GM23338 (cell line): ENCODE results near the gene VGLL4.

Source experiments
- CREB1 ChIP-seq: fragments of 250-450 bp; sonication (Bioruptor Pico); IDR thresholded peaks from 2 replicates; pipeline ENCODE4 v1.5.0; 2020; ENCODE audit warnings: low read depth, mild to moderate bottlenecking, moderate library complexity
- CTCF ChIP-seq, 2 experiments: fragments of 200-600 bp in 1 of 2; sonication (generic) in 1 of 2; conservative IDR thresholded peaks; 2 replicates each; pipeline versions ENCODE4 v1.5.1 to v1.6.1; 2016 to 2017; ENCODE audit warnings: antibody characterized with exemption in 2 of 2, low read depth in 2 of 2, mild to moderate bottlenecking in 2 of 2, moderate library complexity in 1 of 2
- EZH2 ChIP-seq: fragments of 200-600 bp; sonication (generic); IDR thresholded peaks from one replicate; pipeline ENCODE4 v1.8.0; 2017; ENCODE audit warnings: antibody characterized with exemption, mild to moderate bottlenecking, low read depth; ENCODE audit not compliant: unreplicated experiment
- EZH2phosphoT487 ChIP-seq: fragments of 200-600 bp; sonication (generic); IDR thresholded peaks from one replicate; pipeline ENCODE4 v1.8.1; 2018; ENCODE audit warnings: antibody characterized with exemption; ENCODE audit not compliant: unreplicated experiment
- JUNB ChIP-seq: IDR thresholded peaks from one replicate; pipeline ENCODE4 v1.6.1; 2016; ENCODE audit warnings: antibody characterized with exemption; ENCODE audit not compliant: unreplicated experiment
- NANOG ChIP-seq: IDR thresholded peaks from 2 replicates; pipeline ENCODE4 v1.6.1; 2016; ENCODE audit warnings: antibody characterized with exemption, borderline replicate concordance
- POLR2AphosphoS5 ChIP-seq: IDR thresholded peaks from 2 replicates; pipeline ENCODE4 v1.6.1; 2016; ENCODE audit warnings: antibody characterized with exemption, low read depth
- STAT1 ChIP-seq: IDR thresholded peaks from one replicate; pipeline ENCODE4 v1.6.1; 2016; ENCODE audit warnings: antibody characterized with exemption; ENCODE audit not compliant: unreplicated experiment
- ZNF114 ChIP-seq: fragments of 250-450 bp; sonication (Bioruptor Pico); IDR thresholded peaks from 2 replicates; pipeline ENCODE4 v1.5.0; 2020; ENCODE audit warnings: mild to moderate bottlenecking, moderate library complexity
- ZNF331 ChIP-seq: fragments of 250-450 bp; sonication (Bioruptor Pico); IDR thresholded peaks from 2 replicates; pipeline ENCODE4 v1.5.0; 2020; ENCODE audit warnings: low read depth, mild to moderate bottlenecking, moderate library complexity
- TF ChIP-seq, protein P1 (sequence below): IDR thresholded peaks from one replicate; pipeline ENCODE4 v1.6.1; 2018; ENCODE audit warnings: antibody characterized with exemption; ENCODE audit not compliant: unreplicated experiment
- TF ChIP-seq, protein P2 (sequence below): fragments of 250-450 bp; sonication (Bioruptor Pico); IDR thresholded peaks from 2 replicates; pipeline ENCODE4 v1.5.0; 2020; ENCODE audit warnings: mild to moderate bottlenecking, moderate library complexity
- TF ChIP-seq, protein P3 (sequence below): IDR thresholded peaks from 2 replicates; pipeline ENCODE4 v1.6.1; 2016; ENCODE audit warnings: antibody characterized with exemption

DNA sequence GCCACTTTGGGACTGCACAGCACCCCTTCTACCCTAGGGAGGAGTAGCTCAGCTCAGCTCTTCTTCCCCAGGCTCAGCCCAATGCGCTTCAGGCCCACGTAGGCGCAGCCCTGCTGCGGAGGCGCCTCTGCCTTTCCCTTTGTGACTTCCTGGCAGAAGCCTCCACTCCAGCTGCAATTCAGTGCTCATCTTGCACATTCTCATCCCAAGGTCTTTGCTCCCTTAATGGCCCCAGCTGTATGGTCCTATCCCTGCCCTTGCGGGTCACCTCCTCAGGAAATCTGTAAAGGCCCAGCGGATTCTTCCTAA, 109.0 kb downstream of the VGLL4 start:
- TF ChIP-seq ZNF114 (CRISPR knock-in tag): no peak
- TF ChIP-seq, protein P1, sequence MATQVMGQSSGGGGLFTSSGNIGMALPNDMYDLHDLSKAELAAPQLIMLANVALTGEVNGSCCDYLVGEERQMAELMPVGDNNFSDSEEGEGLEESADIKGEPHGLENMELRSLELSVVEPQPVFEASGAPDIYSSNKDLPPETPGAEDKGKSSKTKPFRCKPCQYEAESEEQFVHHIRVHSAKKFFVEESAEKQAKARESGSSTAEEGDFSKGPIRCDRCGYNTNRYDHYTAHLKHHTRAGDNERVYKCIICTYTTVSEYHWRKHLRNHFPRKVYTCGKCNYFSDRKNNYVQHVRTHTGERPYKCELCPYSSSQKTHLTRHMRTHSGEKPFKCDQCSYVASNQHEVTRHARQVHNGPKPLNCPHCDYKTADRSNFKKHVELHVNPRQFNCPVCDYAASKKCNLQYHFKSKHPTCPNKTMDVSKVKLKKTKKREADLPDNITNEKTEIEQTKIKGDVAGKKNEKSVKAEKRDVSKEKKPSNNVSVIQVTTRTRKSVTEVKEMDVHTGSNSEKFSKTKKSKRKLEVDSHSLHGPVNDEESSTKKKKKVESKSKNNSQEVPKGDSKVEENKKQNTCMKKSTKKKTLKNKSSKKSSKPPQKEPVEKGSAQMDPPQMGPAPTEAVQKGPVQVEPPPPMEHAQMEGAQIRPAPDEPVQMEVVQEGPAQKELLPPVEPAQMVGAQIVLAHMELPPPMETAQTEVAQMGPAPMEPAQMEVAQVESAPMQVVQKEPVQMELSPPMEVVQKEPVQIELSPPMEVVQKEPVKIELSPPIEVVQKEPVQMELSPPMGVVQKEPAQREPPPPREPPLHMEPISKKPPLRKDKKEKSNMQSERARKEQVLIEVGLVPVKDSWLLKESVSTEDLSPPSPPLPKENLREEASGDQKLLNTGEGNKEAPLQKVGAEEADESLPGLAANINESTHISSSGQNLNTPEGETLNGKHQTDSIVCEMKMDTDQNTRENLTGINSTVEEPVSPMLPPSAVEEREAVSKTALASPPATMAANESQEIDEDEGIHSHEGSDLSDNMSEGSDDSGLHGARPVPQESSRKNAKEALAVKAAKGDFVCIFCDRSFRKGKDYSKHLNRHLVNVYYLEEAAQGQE: no peak
- TF ChIP-seq, protein P2, sequence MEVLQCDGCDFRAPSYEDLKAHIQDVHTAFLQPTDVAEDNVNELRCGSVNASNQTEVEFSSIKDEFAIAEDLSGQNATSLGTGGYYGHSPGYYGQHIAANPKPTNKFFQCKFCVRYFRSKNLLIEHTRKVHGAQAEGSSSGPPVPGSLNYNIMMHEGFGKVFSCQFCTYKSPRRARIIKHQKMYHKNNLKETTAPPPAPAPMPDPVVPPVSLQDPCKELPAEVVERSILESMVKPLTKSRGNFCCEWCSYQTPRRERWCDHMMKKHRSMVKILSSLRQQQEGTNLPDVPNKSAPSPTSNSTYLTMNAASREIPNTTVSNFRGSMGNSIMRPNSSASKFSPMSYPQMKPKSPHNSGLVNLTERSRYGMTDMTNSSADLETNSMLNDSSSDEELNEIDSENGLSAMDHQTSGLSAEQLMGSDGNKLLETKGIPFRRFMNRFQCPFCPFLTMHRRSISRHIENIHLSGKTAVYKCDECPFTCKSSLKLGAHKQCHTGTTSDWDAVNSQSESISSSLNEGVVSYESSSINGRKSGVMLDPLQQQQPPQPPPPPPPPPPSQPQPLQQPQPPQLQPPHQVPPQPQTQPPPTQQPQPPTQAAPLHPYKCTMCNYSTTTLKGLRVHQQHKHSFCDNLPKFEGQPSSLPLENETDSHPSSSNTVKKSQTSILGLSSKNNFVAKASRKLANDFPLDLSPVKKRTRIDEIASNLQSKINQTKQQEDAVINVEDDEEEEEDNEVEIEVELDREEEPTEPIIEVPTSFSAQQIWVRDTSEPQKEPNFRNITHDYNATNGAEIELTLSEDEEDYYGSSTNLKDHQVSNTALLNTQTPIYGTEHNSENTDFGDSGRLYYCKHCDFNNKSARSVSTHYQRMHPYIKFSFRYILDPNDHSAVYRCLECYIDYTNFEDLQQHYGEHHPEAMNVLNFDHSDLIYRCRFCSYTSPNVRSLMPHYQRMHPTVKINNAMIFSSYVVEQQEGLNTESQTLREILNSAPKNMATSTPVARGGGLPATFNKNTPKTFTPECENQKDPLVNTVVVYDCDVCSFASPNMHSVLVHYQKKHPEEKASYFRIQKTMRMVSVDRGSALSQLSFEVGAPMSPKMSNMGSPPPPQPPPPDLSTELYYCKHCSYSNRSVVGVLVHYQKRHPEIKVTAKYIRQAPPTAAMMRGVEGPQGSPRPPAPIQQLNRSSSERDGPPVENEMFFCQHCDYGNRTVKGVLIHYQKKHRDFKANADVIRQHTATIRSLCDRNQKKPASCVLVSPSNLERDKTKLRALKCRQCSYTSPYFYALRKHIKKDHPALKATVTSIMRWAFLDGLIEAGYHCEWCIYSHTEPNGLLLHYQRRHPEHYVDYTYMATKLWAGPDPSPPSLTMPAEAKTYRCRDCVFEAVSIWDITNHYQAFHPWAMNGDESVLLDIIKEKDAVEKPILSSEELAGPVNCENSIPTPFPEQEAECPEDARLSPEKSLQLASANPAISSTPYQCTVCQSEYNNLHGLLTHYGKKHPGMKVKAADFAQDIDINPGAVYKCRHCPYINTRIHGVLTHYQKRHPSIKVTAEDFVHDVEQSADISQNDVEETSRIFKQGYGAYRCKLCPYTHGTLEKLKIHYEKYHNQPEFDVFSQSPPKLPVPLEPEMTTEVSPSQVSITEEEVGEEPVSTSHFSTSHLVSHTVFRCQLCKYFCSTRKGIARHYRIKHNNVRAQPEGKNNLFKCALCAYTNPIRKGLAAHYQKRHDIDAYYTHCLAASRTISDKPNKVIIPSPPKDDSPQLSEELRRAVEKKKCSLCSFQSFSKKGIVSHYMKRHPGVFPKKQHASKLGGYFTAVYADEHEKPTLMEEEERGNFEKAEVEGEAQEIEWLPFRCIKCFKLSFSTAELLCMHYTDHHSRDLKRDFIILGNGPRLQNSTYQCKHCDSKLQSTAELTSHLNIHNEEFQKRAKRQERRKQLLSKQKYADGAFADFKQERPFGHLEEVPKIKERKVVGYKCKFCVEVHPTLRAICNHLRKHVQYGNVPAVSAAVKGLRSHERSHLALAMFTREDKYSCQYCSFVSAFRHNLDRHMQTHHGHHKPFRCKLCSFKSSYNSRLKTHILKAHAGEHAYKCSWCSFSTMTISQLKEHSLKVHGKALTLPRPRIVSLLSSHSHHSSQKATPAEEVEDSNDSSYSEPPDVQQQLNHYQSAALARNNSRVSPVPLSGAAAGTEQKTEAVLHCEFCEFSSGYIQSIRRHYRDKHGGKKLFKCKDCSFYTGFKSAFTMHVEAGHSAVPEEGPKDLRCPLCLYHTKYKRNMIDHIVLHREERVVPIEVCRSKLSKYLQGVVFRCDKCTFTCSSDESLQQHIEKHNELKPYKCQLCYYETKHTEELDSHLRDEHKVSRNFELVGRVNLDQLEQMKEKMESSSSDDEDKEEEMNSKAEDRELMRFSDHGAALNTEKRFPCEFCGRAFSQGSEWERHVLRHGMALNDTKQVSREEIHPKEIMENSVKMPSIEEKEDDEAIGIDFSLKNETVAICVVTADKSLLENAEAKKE: no peak
- no peak for TF ChIP-seq EZH2
- TF ChIP-seq CTCF (conservative IDR thresholded peaks at IDR 0.05; ENCODE audit: low read depth in 2 of 2): no peak
- TF ChIP-seq POLR2AphosphoS5: no peak
- no peak for TF ChIP-seq CREB1
- TF ChIP-seq STAT1: no peak
- no peak for TF ChIP-seq EZH2phosphoT487
- no peak for TF ChIP-seq NANOG
- no peak for TF ChIP-seq ZNF331 (CRISPR knock-in tag)
- TF ChIP-seq, protein P3, sequence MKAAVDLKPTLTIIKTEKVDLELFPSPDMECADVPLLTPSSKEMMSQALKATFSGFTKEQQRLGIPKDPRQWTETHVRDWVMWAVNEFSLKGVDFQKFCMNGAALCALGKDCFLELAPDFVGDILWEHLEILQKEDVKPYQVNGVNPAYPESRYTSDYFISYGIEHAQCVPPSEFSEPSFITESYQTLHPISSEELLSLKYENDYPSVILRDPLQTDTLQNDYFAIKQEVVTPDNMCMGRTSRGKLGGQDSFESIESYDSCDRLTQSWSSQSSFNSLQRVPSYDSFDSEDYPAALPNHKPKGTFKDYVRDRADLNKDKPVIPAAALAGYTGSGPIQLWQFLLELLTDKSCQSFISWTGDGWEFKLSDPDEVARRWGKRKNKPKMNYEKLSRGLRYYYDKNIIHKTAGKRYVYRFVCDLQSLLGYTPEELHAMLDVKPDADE: no peak
- TF ChIP-seq JUNB: no peak
